ENCODE results near the gene TBC1D20.

GRCh38 chr20:418858-419365 is 43.4 kb downstream of the TBC1D20 start:
- TF ChIP-seq GATA2 (IDR thresholded peaks at IDR 0.05; ENCODE audit: low read depth, low read length) (no peak), GATA3 (IDR thresholded peaks at IDR 0.05; ENCODE audit: low read depth, low read length) (no peak)

Data from SH-SY5Y (cell line).